Mesothelial cell of epicardium (in vitro differentiated cells): Measurements from ENCODE around the gene PIGZ. TPM values are rescaled to one million over a fixed set of nuclear protein-coding genes. Genes with fewer than 3 reads are reported as not detected.

Experiments used
- DNase-seq, 2 experiments: peaks; one replicate each; pipeline ENCODE4 v3.0.0; 2021; ENCODE audit warnings: low spot score in 2 of 2; ENCODE audit not compliant: unreplicated experiment in 2 of 2
- H3K27ac Mint-ChIP-seq: 2 replicates; pipeline ENCODE4 v1.8.0; 2021; ENCODE audit warnings: mixed read lengths
- H3K27me3 Mint-ChIP-seq: 2 replicates; pipeline ENCODE4 v1.8.0; 2021; ENCODE audit warnings: low read depth, mixed read lengths
- H3K36me3 Mint-ChIP-seq: 2 replicates; pipeline ENCODE4 v1.8.0; 2021; ENCODE audit warnings: mixed read lengths
- H3K4me1 Mint-ChIP-seq: 2 replicates; pipeline ENCODE4 v1.8.0; 2021; ENCODE audit warnings: mixed read lengths
- H3K4me3 Mint-ChIP-seq: 2 replicates; pipeline ENCODE4 v1.8.0; 2021; ENCODE audit warnings: mild to moderate bottlenecking, moderate library complexity, mixed read lengths
- H3K9me3 Mint-ChIP-seq: 2 replicates; pipeline ENCODE4 v1.8.0; 2021; ENCODE audit warnings: mixed read lengths
- total RNA-seq: library from RNA; stranded (reverse); gene quantifications from 3 replicates; pipeline ENCODE4 v1.2.1, GENCODE V29; 2021
- TF ChIP-seq, protein P1 (sequence below): fragments of 200-600 bp; sonication (generic); IDR thresholded peaks from one replicate; pipeline ENCODE4 v1.5.0; 2021; ENCODE audit warnings: antibody characterized with exemption; ENCODE audit not compliant: unreplicated experiment

PIGZ gene
- total RNA-seq, 1 donor from 2014 or later: 0.74 TPM

DNA sequence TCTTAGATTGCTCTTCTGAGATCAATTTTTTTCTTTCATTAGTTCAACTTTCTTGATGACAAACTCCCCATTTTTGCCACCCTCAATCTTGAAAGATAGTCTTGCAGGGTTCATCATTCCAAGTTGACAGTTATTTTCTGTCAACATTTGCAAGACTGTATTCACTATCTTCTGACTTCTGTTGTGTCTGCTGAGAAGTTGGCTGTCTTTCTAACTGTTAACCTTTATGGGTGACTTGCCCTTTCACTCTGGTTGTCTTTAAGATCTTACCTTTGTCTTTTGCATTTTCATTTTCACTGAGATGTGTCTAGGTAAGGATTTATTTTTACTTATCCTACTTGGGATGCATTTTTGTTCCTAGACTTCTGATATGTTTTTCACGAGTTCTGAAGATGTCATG, 14.6 kb upstream of the PIGZ start:
- Mint-ChIP-seq H3K27me3 (peaks cover 3% of the 10 kb centered on the region), H3K4me1 (no peaks in the 10 kb centered on the region), H3K36me3 (peaks cover 11% of the 10 kb centered on the region), H3K9me3 (peaks cover 16% of the 10 kb centered on the region), H3K27ac (no peak overlapping the region), H3K4me3 (no peak overlapping the region)
- no peak for DNase-seq
- TF ChIP-seq, protein P1, sequence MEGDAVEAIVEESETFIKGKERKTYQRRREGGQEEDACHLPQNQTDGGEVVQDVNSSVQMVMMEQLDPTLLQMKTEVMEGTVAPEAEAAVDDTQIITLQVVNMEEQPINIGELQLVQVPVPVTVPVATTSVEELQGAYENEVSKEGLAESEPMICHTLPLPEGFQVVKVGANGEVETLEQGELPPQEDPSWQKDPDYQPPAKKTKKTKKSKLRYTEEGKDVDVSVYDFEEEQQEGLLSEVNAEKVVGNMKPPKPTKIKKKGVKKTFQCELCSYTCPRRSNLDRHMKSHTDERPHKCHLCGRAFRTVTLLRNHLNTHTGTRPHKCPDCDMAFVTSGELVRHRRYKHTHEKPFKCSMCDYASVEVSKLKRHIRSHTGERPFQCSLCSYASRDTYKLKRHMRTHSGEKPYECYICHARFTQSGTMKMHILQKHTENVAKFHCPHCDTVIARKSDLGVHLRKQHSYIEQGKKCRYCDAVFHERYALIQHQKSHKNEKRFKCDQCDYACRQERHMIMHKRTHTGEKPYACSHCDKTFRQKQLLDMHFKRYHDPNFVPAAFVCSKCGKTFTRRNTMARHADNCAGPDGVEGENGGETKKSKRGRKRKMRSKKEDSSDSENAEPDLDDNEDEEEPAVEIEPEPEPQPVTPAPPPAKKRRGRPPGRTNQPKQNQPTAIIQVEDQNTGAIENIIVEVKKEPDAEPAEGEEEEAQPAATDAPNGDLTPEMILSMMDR: no peak

DNA sequence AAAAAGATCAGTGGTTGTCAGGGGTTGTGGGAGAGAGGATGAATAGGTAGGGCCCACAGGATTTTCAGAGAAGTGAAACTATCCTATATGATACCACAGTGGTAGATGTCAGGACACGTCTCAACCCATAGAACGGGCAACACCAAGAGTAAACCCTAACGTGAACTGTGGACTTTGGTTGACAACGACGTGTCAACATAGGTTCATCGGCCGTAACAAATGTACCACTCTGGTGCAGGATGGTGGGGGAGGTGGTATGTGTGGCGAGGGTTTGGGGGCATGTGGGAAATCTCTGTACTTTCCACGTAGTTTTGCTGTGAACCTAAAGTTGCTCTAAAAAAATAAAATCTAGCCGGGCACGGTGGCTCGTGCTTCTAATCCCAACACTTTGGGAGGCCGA, 13.0 kb upstream of the PIGZ start:
- TF ChIP-seq, protein P1: no peak

DNA sequence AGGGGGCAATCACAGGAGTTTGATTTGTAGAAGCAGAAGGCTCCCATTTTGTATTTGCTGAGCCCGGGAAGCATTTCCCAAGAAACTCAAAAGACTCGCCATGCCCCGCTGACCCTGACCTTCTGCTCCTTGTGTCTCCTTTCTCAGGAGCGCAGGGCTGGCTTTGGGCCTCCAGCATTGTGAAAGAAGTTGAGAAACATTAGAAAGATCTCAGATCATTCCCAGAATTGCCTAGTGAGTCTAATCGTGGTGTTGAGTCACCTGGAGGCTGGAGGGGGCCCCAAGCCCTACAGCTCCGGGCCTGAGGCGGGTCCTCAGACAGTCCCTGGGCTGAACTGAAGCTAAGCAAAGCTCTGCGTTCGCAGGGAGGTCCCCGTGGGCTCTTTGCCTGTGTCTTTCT, 10.9 kb upstream of the PIGZ start:
- Mint-ChIP-seq H3K27me3 (peaks cover 3% of the 10 kb centered on the region), H3K4me3 (no peak overlapping the region), H3K4me1 (no peaks in the 10 kb centered on the region), H3K9me3 (peaks cover 16% of the 10 kb centered on the region), H3K27ac (no peak overlapping the region), H3K36me3 (peaks cover 11% of the 10 kb centered on the region)
- DNase-seq: no peak
- TF ChIP-seq, protein P1: no peak

More for the DNA sequence above, 13.0 kb upstream of the PIGZ start:
- Mint-ChIP-seq H3K9me3 (peaks cover 16% of the 10 kb centered on the region), H3K36me3 (peaks cover 11% of the 10 kb centered on the region), H3K4me1 (no peaks in the 10 kb centered on the region), H3K4me3 (no peak overlapping the region), H3K27me3 (peaks cover 3% of the 10 kb centered on the region), H3K27ac (no peak overlapping the region)
- no peak for DNase-seq

DNA sequence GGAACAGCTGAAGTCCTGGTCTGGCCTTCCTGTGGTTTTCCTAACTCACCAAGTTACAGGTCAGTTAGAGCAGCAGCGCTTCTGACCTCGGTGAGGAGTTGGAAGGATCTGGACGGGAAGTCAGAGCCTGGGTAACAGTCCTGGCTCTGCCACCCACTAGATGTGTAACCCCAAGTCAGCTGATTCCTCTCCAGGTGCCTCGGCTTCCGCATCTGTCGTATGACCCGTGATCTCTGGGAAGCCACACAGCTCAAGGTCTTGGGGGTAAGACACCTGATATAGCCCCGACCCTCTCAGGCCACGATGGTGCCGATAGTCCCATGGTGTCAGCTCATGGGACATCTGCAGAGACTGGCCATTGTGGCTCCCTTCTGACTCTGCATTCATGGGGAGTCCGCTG, 8.3 kb upstream of the PIGZ start:
- Mint-ChIP-seq H3K4me3 (no peak overlapping the region), H3K27me3 (peaks cover 3% of the 10 kb centered on the region), H3K4me1 (no peaks in the 10 kb centered on the region), H3K36me3 (peaks cover 4% of the 10 kb centered on the region), H3K9me3 (peaks cover 6% of the 10 kb centered on the region), H3K27ac (no peak overlapping the region)
- TF ChIP-seq, protein P1: no peak
- DNase-seq: no peak

DNA sequence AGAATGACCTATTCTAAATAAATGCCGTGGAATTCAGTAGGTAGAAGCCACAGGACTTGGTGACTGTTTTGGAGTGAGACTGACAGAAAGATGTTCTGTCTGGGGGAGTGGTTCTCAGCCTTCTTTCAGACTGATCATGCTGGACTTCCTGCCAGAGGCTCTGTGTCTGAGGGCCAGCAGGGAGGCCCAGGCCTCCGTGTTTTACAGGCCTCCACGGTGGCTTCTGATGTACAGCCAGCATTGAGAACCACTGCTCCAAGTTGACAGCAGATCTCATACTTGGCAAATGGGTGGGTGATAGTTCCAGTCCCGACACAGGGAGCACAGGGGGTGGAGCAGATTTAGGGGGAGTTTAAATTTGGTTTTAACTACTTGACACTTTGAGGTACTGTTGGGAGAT, 6.7 kb upstream of the PIGZ start:
- Mint-ChIP-seq H3K36me3 (no peaks in the 10 kb centered on the region), H3K27me3 (peaks cover 15% of the 10 kb centered on the region), H3K9me3 (no peaks in the 10 kb centered on the region), H3K27ac (no peak overlapping the region), H3K4me1 (no peaks in the 10 kb centered on the region), H3K4me3 (no peak overlapping the region)
- TF ChIP-seq, protein P1: no peak
- DNase-seq: no peak

- H3K4me3 Mint-ChIP-seq: no peak overlapping the region
- no peaks in the 10 kb centered on the region for H3K4me1 Mint-ChIP-seq
- no peak for DNase-seq
- TF ChIP-seq, protein P1: no peak
- H3K27me3 Mint-ChIP-seq: peaks cover 20% of the 10 kb centered on the region
- no peaks in the 10 kb centered on the region for H3K9me3 Mint-ChIP-seq
- no peak overlapping the region for H3K27ac Mint-ChIP-seq
- no peaks in the 10 kb centered on the region for H3K36me3 Mint-ChIP-seq
Measured at GRCh38 chr3:196974661-196975060, 6.0 kb upstream of the PIGZ start.
